HEK293 (cell line): ENCODE measurements around the gene AFAP1L2.

ENCODE experiments used
- CTCF ChIA-PET: fragments of 350-600 bp; formaldehyde crosslinking; extraction: SDS; loops from one replicate; lab custom pipeline; 2021; ENCODE audit warnings: antibody characterized with exemption; lab: Yijun Ruan, JAX
- POLR2A ChIA-PET: fragments of 300-600 bp; formaldehyde crosslinking; extraction: SDS; loops from one replicate; lab custom pipeline; 2020; ENCODE audit warnings: antibody characterized with exemption, inconsistent platforms; lab: Yijun Ruan, JAX
- H3K27ac ChIP-seq: fragments of 200-500 bp; sonication (Bioruptor generic); 2 replicates; pipeline ENCODE4 v1.5.1; 2014; ENCODE audit warnings: low read depth, low read length, control low read depth, inconsistent platforms; ENCODE audit errors: extremely low read depth
- H3K36me3 ChIP-seq, 2 experiments: fragments of 200-500 bp in 1 of 2; sonication (Bioruptor generic) in 1 of 2; 1 replicate in 1 of 2; 2 replicates in 1 of 2; pipeline ENCODE4 v1.5.1; 2014 to 2017; ENCODE audit warnings: inconsistent platforms in 2 of 2, low read length in 2 of 2; ENCODE audit not compliant: control insufficient read depth in 2 of 2, insufficient read depth in 1 of 2
- H3K4me1 ChIP-seq: fragments of 200-500 bp; sonication (Bioruptor generic); 2 replicates; pipeline ENCODE4 v1.5.1; 2014; ENCODE audit warnings: mild to moderate bottlenecking, low read length, inconsistent platforms; ENCODE audit not compliant: control insufficient read depth, insufficient read depth
- H3K4me3 ChIP-seq: 2 replicates; pipeline ENCODE4 v1.5.1; 2011; ENCODE audit warnings: low read depth, mild to moderate bottlenecking, control low read depth, low read length, moderate library complexity
- H3K9me3 ChIP-seq: fragments of 200-500 bp; sonication (Bioruptor generic); 2 replicates; pipeline ENCODE4 v1.5.1; 2014; ENCODE audit warnings: low read depth, low read length, inconsistent platforms; ENCODE audit not compliant: control insufficient read depth, insufficient read depth
- GLIS1 ChIP-seq: fragments of 450-650 bp; formaldehyde crosslinking; IDR thresholded peaks from 2 replicates; pipeline ENCODE4 v1.5.1; 2016; ENCODE audit warnings: missing biosample characterization, missing genetic modification characterization
- GLIS2 ChIP-seq: fragments of 450-650 bp; formaldehyde crosslinking; IDR thresholded peaks from 2 replicates; pipeline ENCODE4 v1.5.1; 2016; ENCODE audit warnings: missing biosample characterization, missing genetic modification characterization
- KLF10 ChIP-seq: fragments of 450-650 bp; IDR thresholded peaks from 2 replicates; pipeline ENCODE4 v1.5.1; 2018; ENCODE audit warnings: missing biosample characterization, mild to moderate bottlenecking, missing genetic modification characterization
- KLF7 ChIP-seq: fragments of 450-650 bp; formaldehyde crosslinking; IDR thresholded peaks from 2 replicates; pipeline ENCODE4 v1.5.1; 2016; ENCODE audit warnings: missing biosample characterization, missing genetic modification characterization, borderline replicate concordance
- MEIS1 ChIP-seq: sonication (generic); formaldehyde crosslinking; IDR thresholded peaks from 2 replicates; pipeline ENCODE4 v1.8.1; 2022; ENCODE audit warnings: missing genetic modification reagents, mild to moderate bottlenecking, borderline replicate concordance
- TSHZ1 ChIP-seq: fragments of 450-650 bp; formaldehyde crosslinking; IDR thresholded peaks from 2 replicates; pipeline ENCODE4 v1.5.1; 2016; ENCODE audit warnings: missing biosample characterization, missing genetic modification characterization, borderline replicate concordance
- YY1 ChIP-seq: fragments of 450-650 bp; formaldehyde crosslinking; IDR thresholded peaks from 2 replicates; pipeline ENCODE4 v1.5.1; 2018; ENCODE audit warnings: missing biosample characterization, missing genetic modification characterization
- YY2 ChIP-seq: fragments of 450-650 bp; formaldehyde crosslinking; IDR thresholded peaks from 2 replicates; pipeline ENCODE4 v1.5.1; 2016; ENCODE audit warnings: missing biosample characterization, missing genetic modification characterization
- ZBTB8A ChIP-seq: fragments of 450-650 bp; formaldehyde crosslinking; IDR thresholded peaks from 2 replicates; pipeline ENCODE4 v1.5.1; 2016; ENCODE audit warnings: missing biosample characterization, missing genetic modification characterization
- ZNF112 ChIP-seq: fragments of 450-650 bp; formaldehyde crosslinking; IDR thresholded peaks from 2 replicates; pipeline ENCODE4 v1.5.0; 2017; ENCODE audit warnings: missing biosample characterization, missing genetic modification characterization
- ZNF280D ChIP-seq: fragments of 450-650 bp; formaldehyde crosslinking; IDR thresholded peaks from 2 replicates; pipeline ENCODE4 v1.5.1; 2016; ENCODE audit warnings: missing biosample characterization, missing genetic modification characterization
- ZNF311 ChIP-seq: fragments of 450-650 bp; formaldehyde crosslinking; IDR thresholded peaks from 2 replicates; pipeline ENCODE4 v1.5.1; 2017; ENCODE audit warnings: missing biosample characterization, missing genetic modification characterization, borderline replicate concordance
- ZNF354C ChIP-seq: fragments of 450-650 bp; formaldehyde crosslinking; IDR thresholded peaks from 2 replicates; pipeline ENCODE4 v1.5.1; 2016; ENCODE audit warnings: missing biosample characterization, missing genetic modification characterization, low read depth, borderline replicate concordance
- ZNF473 ChIP-seq: fragments of 450-650 bp; formaldehyde crosslinking; IDR thresholded peaks from 2 replicates; pipeline ENCODE4 v1.5.1; 2017; ENCODE audit warnings: missing biosample characterization, missing genetic modification characterization
- ZNF518A ChIP-seq: fragments of 450-650 bp; formaldehyde crosslinking; conservative IDR thresholded peaks from 2 replicates; pipeline ENCODE4 v1.5.1; 2016; ENCODE audit warnings: low read depth, missing biosample characterization, missing genetic modification characterization
- ZNF558 ChIP-seq: fragments of 450-650 bp; formaldehyde crosslinking; IDR thresholded peaks from 2 replicates; pipeline ENCODE4 v1.5.1; 2016; ENCODE audit warnings: missing biosample characterization, missing genetic modification characterization
- ZNF677 ChIP-seq: fragments of 450-650 bp; IDR thresholded peaks from 2 replicates; pipeline ENCODE4 v1.5.0; 2018; ENCODE audit warnings: missing biosample characterization, mild to moderate bottlenecking, missing genetic modification characterization, moderate library complexity
- ZNF704 ChIP-seq: fragments of 450-650 bp; formaldehyde crosslinking; IDR thresholded peaks from 2 replicates; pipeline ENCODE4 v1.5.1; 2016; ENCODE audit warnings: missing biosample characterization, missing genetic modification characterization

AFAP1L2 gene

GRCh38 chr10:114426476-114426875, 22.2 kb upstream of the AFAP1L2 start:
- TF ChIP-seq ZNF311 (tag by site-specific recombination), result no peak
- TF ChIP-seq ZNF280D (tag by site-specific recombination), result no peak
- no peak for TF ChIP-seq ZNF558 (tag by site-specific recombination)
- no peaks in the 10 kb centered on the region for H3K4me1 ChIP-seq
- H3K36me3 ChIP-seq, result no peaks in the 10 kb centered on the region
- ChIA-PET CTCF (interaction anchor here (1.0 to 1.2 kb wide), 3 partner anchors 106 to 187 kb away, joined by 3 to 6 read pairs (median 3); no protein-coding TSS in a partner anchor), POLR2A (no interaction called here)
- no peak overlapping the region for H3K27ac ChIP-seq
- H3K9me3 ChIP-seq, result no peaks in the 10 kb centered on the region
- H3K4me3 ChIP-seq, result no peak overlapping the region

- TF ChIP-seq ZNF677 (tag by site-specific recombination) (no peak), MEIS1 (CRISPR knock-in tag) (no peak), ZNF518A (no peak), TSHZ1 (tag by site-specific recombination) (no peak), ZNF112 (tag by site-specific recombination) (no peak)
- no peak overlapping the region for H3K27ac ChIP-seq
- CTCF ChIA-PET, result no interaction called here
- H3K36me3 ChIP-seq, result no peaks in the 10 kb centered on the region
- no peaks in the 10 kb centered on the region for H3K4me1 ChIP-seq
- H3K4me3 ChIP-seq, result no peak overlapping the region
- no peaks in the 10 kb centered on the region for H3K9me3 ChIP-seq
- POLR2A ChIA-PET, result no interaction called here
Observed at GRCh38 chr10:114420811-114421485, 16.6 kb upstream of the AFAP1L2 start.

- Histone ChIP-seq H3K36me3 (no peaks in the 10 kb centered on the region), H3K9me3 (no peaks in the 10 kb centered on the region), H3K4me3 (no peak overlapping the region), H3K27ac (no peak overlapping the region), H3K4me1 (no peaks in the 10 kb centered on the region)
- no peak for TF ChIP-seq GLIS1 (tag by site-specific recombination)
- TF ChIP-seq KLF7, result no peak
- no peak for TF ChIP-seq ZBTB8A (tag by site-specific recombination)
- TF ChIP-seq ZNF473 (tag by site-specific recombination), result no peak
- no peak for TF ChIP-seq ZNF354C (tag by site-specific recombination)
- TF ChIP-seq KLF10 (tag by site-specific recombination), result no peak
- TF ChIP-seq YY1 (tag by site-specific recombination), result no peak
- TF ChIP-seq YY2, result no peak
- TF ChIP-seq GLIS2 (tag by site-specific recombination), result no peak
- TF ChIP-seq ZNF704 (tag by site-specific recombination), result no peak
- ChIA-PET POLR2A (no interaction called here), CTCF (no interaction called here)
Observed at GRCh38 chr10:114418109-114418508, 13.8 kb upstream of the AFAP1L2 start.
